Measurements from ENCODE around the gene RGS14. TPM values are rescaled to one million over a fixed set of nuclear protein-coding genes. Genes with fewer than 3 reads are reported as not detected.

RGS14 gene
- total RNA-seq, 1 experiment from 2014 or later: 11.9 TPM

- Histone ChIP-seq H3K4me2 (no peak overlapping the region), H3F3A (ENCODE audit: insufficient read depth, low read depth) (peaks cover 24% of the 10 kb centered on the region), H3K9me2 (ENCODE audit: insufficient read depth) (no peaks in the 10 kb centered on the region), H3K79me2 (ENCODE audit: low read depth) (no peaks in the 10 kb centered on the region), H3K4me3 (no peak overlapping the region), H3K4me1 (replicated peaks; ENCODE audit: insufficient read depth) (peaks cover 10% of the 10 kb centered on the region), H3K9me3 (ENCODE audit: insufficient read depth, low read depth) (no peaks in the 10 kb centered on the region), H4K20me1 (ENCODE audit: insufficient read depth) (peaks cover 8% of the 10 kb centered on the region; the same call in 1 of the 2 replicates), H3K27me3 (ENCODE audit: insufficient read depth, low read depth) (no peaks in the 10 kb centered on the region), H3K36me3 (ENCODE audit: low read depth) (no peaks in the 10 kb centered on the region), H2AFZ (no peak overlapping the region), H3K27ac (no peak overlapping the region)
- DNase-seq: no peak
- ChIA-PET CTCF (no interaction called here), POLR2A (ENCODE audit: unreplicated experiment) (no interaction called here)
- intact Hi-C loops (cut with micrococcal nuclease; ENCODE audit: unreplicated experiment): no loop called here
- BruUV-seq (replicated peaks): no TSS peak
- TF ChIP-seq, protein P1, sequence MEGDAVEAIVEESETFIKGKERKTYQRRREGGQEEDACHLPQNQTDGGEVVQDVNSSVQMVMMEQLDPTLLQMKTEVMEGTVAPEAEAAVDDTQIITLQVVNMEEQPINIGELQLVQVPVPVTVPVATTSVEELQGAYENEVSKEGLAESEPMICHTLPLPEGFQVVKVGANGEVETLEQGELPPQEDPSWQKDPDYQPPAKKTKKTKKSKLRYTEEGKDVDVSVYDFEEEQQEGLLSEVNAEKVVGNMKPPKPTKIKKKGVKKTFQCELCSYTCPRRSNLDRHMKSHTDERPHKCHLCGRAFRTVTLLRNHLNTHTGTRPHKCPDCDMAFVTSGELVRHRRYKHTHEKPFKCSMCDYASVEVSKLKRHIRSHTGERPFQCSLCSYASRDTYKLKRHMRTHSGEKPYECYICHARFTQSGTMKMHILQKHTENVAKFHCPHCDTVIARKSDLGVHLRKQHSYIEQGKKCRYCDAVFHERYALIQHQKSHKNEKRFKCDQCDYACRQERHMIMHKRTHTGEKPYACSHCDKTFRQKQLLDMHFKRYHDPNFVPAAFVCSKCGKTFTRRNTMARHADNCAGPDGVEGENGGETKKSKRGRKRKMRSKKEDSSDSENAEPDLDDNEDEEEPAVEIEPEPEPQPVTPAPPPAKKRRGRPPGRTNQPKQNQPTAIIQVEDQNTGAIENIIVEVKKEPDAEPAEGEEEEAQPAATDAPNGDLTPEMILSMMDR (conservative IDR thresholded peaks at IDR 0.05): no peak
- no peak for TF ChIP-seq EZH2 (IDR thresholded peaks at IDR 0.05; ENCODE audit: low read depth)
These were observed 36.8 kb upstream of the RGS14 start for GRCh38 chr5:177320879-177321278.

DNA sequence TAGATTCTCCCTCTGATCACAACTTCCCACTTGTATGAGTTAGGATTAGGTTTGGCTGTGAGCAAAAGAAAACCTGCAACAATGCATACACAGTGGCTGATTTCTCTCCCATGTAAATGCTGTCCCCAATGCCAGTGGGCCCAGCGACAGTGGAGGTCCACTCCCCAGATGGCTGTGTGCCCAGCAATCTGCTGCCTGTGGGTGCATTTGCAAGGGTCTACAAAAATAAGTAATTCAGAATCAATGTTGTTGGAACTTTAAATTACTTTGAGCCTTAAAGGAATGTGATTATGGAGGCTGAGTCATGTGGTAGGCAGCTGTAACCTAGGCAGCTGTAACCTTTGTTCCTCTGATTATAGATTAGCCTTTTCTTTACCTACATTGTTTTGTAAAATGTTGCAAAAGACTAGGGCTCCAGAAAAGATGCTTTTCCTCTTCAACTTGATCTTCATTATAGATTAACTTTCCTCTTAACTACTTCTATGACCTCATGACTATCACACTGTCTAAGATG is 31.8 kb upstream of the RGS14 start:
- H3K27me3 ChIP-seq (ENCODE audit: insufficient read depth, low read depth): no peaks in the 10 kb centered on the region
- H3F3A ChIP-seq (ENCODE audit: insufficient read depth, low read depth): peaks cover 33% of the 10 kb centered on the region
- no peak overlapping the region for H2AFZ ChIP-seq
- H3K27ac ChIP-seq: peak overlapping the region; percentile 42
- peaks cover 23% of the 10 kb centered on the region for H3K4me1 ChIP-seq (replicated peaks; ENCODE audit: insufficient read depth)
- H3K4me2 ChIP-seq: peak overlapping the region; percentile 68
- no peaks in the 10 kb centered on the region for H3K9me2 ChIP-seq (ENCODE audit: insufficient read depth)
- no peak overlapping the region for H3K4me3 ChIP-seq
- DNase-seq: peak; percentile 30 to 83
- no peaks in the 10 kb centered on the region for H3K36me3 ChIP-seq (ENCODE audit: low read depth)
- intact Hi-C loops (cut with micrococcal nuclease; ENCODE audit: unreplicated experiment): no loop called here
- TF ChIP-seq EZH2 (IDR thresholded peaks at IDR 0.05; ENCODE audit: low read depth): no peak
- TF ChIP-seq, protein P1 (conservative IDR thresholded peaks at IDR 0.05): no peak
- BruUV-seq (replicated peaks): no TSS peak
- CTCF ChIA-PET: no interaction called here
- H3K9me3 ChIP-seq (ENCODE audit: insufficient read depth, low read depth): no peaks in the 10 kb centered on the region
- no peaks in the 10 kb centered on the region for H3K79me2 ChIP-seq (ENCODE audit: low read depth)
- H4K20me1 ChIP-seq (ENCODE audit: insufficient read depth): no peaks in the 10 kb centered on the region
- POLR2A ChIA-PET (ENCODE audit: unreplicated experiment): no interaction called here

GRCh38 chr5:177327539-177328522 is 29.9 kb upstream of the RGS14 start:
- no peaks in the 10 kb centered on the region for H3K79me2 ChIP-seq (ENCODE audit: low read depth)
- no peak overlapping the region for H3K4me2 ChIP-seq
- H3K36me3 ChIP-seq (ENCODE audit: low read depth): no peaks in the 10 kb centered on the region
- ChIA-PET POLR2A (ENCODE audit: unreplicated experiment) (interaction anchor here (0.6 to 0.7 kb wide), 3 partner anchors 39 to 876 kb away, joined by 3 to 4 read pairs (median 3); partner anchors contain the start of gene HNRNPAB), CTCF (interaction anchor here (0.6 to 0.8 kb wide), 3 partner anchors 10 to 222 kb away, joined by 3 to 5 read pairs (median 3); no protein-coding TSS in a partner anchor)
- no TSS peak for BruUV-seq (replicated peaks)
- peaks cover 29% of the 10 kb centered on the region for H3F3A ChIP-seq (ENCODE audit: insufficient read depth, low read depth)
- no peak for DNase-seq
- no peak overlapping the region for H3K27ac ChIP-seq
- no peaks in the 10 kb centered on the region for H3K9me2 ChIP-seq (ENCODE audit: insufficient read depth)
- intact Hi-C loops (cut with micrococcal nuclease; ENCODE audit: unreplicated experiment): no loop called here
- H3K4me3 ChIP-seq: no peak overlapping the region
- H3K9me3 ChIP-seq (ENCODE audit: insufficient read depth, low read depth): no peaks in the 10 kb centered on the region
- H4K20me1 ChIP-seq (ENCODE audit: insufficient read depth): no peaks in the 10 kb centered on the region
- H3K4me1 ChIP-seq (replicated peaks; ENCODE audit: insufficient read depth): peaks cover 23% of the 10 kb centered on the region
- H3K27me3 ChIP-seq (ENCODE audit: insufficient read depth, low read depth): no peaks in the 10 kb centered on the region
- no peak overlapping the region for H2AFZ ChIP-seq
- no peak for TF ChIP-seq EZH2 (IDR thresholded peaks at IDR 0.05; ENCODE audit: low read depth)
- TF ChIP-seq, protein P1 (conservative IDR thresholded peaks at IDR 0.05): no peak

Measured in PC-9 (cell line).